ENCODE measurements around the gene USP15.
"Not testable (repeated sequence)": the region's sequence is repeated elsewhere in the genome, so short reads cannot be mapped to it uniquely, and the experiment has no call there.

Gene USP15

DNA sequence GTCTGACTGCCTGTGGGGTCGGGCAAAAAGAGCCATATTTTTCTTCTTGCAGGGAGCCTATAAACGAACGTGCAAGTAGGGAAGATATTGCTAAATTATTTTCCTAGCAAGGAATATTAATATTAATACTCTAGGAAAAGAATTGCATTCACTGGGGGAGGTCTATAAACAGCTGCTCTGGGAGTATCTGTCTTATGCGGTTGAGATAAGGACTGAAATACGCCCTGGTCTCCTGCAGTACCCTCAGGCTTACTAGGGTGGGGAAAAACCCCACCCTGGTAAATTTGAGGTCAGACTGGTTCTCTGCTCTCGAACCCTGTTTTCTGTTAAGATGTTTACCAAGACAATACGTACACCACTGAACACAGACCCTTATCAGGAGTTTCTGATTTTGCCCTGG lies 203.0 kb downstream of the USP15 start:
- FAIRE-seq: not testable (repeated sequence)
